HepG2 (cell line): ENCODE measurements around the gene JMJD8. TPM values are rescaled to one million over a fixed set of nuclear protein-coding genes. Genes with fewer than 3 reads are reported as not detected.

ENCODE experiments used
- ATAC-seq: fragments of 200-7000 bp; cut with Tn5 transposase; 3 replicates; pipeline ENCODE4 v1.9.1; 2020; ENCODE audit warnings: mild to moderate bottlenecking, moderate library complexity
- BruUV-seq: library from RNA; stranded (reverse); fragments of 400-500 nt; replicated peaks from 2 replicates; lab custom pipeline; 2021; lab: Mats Ljungman, UMichigan
- CTCF ChIA-PET: fragments of 300-600 bp; formaldehyde crosslinking; extraction: SDS; loops from one replicate; lab custom pipeline; 2021; ENCODE audit warnings: low total read pairs, inconsistent platforms, low intra/inter-chr PET ratio; lab: Yijun Ruan, JAX
- POLR2A ChIA-PET: fragments of 350-600 bp; sonication (Branson Sonifier 250); formaldehyde crosslinking; loops from one replicate; lab custom pipeline; 2020; ENCODE audit warnings: antibody characterized with exemption, inconsistent platforms; lab: Yijun Ruan, JAX
- DNase-seq: peaks from one replicate; pipeline ENCODE4 v3.0.0-alpha.2; 2015; ENCODE audit warnings: low spot score
- FAIRE-seq: peaks from 3 replicates; lab custom pipeline; 2011; peaks lifted over from hg19 to GRCh38; lab: Jason Lieb, UNC
- H2AFZ ChIP-seq: one replicate; pipeline ENCODE4 v1.6.1; 2011; ENCODE audit warnings: low read length, inconsistent platforms
- H3K27ac ChIP-seq: fragments of 300-600 bp; 3 replicates; pipeline ENCODE4 v1.8.0; 2011; ENCODE audit warnings: mixed run types, mild to moderate bottlenecking, mixed read lengths, low read length, inconsistent platforms; ENCODE audit not compliant: insufficient read depth; ENCODE audit errors: extremely low read length
- H3K27me3 ChIP-seq, 2 experiments: fragments of 200-600 bp in 1 of 2; 2 replicates in 1 of 2; 3 replicates in 1 of 2; pipeline versions ENCODE4 v1.6.0 to v1.8.0; 2011; ENCODE audit warnings: low read length in 2 of 2, mild to moderate bottlenecking in 2 of 2, moderate library complexity in 2 of 2, inconsistent platforms in 1 of 2; ENCODE audit not compliant: insufficient read depth in 2 of 2, control insufficient read depth in 1 of 2
- H3K36me3 ChIP-seq, 2 experiments: fragments of 200-600 bp in 1 of 2; replicated peaks in 1 of 2; 2 replicates in 1 of 2; 3 replicates in 1 of 2; pipeline versions ENCODE4 v1.5.1 to v1.8.0; 2011; ENCODE audit warnings: low read length in 2 of 2, inconsistent platforms in 1 of 2; ENCODE audit not compliant: insufficient read depth in 2 of 2, control insufficient read depth in 1 of 2
- H3K4me1 ChIP-seq: 2 replicates; pipeline ENCODE4 v1.5.1; 2012; ENCODE audit warnings: low read length, inconsistent platforms; ENCODE audit not compliant: insufficient read depth
- H3K4me2 ChIP-seq: 2 replicates; pipeline ENCODE4 v1.6.0; 2011; ENCODE audit warnings: low read depth, low read length, inconsistent platforms
- H3K4me3 ChIP-seq, 3 experiments: fragments of 200-600 bp in 1 of 3; sonication (generic), shearing (Covaris generic) in 1 of 3; replicated peaks in 1 of 3; 2 replicates each; pipeline ENCODE4 v1.5.1; 2011 to 2016; ENCODE audit warnings: low read length in 3 of 3, inconsistent platforms in 2 of 3, low read depth in 2 of 3, mild to moderate bottlenecking in 2 of 3, control low read depth in 1 of 3, mixed read lengths in 1 of 3; ENCODE audit not compliant: insufficient read depth in 1 of 3
- H3K79me2 ChIP-seq: one replicate; pipeline ENCODE4 v1.6.1; 2011; ENCODE audit warnings: low read length, inconsistent platforms; ENCODE audit not compliant: insufficient read depth
- H3K9ac ChIP-seq: 2 replicates; pipeline ENCODE4 v1.6.0; 2011; ENCODE audit warnings: mild to moderate bottlenecking, low read depth, low read length, inconsistent platforms; ENCODE audit not compliant: insufficient read depth
- H3K9me3 ChIP-seq: 2 replicates; pipeline ENCODE4 v1.5.1; 2012; ENCODE audit warnings: mild to moderate bottlenecking, low read length
- H4K20me1 ChIP-seq: 2 replicates; pipeline ENCODE4 v1.6.0; 2011; ENCODE audit warnings: inconsistent platforms, mild to moderate bottlenecking, low read length, moderate library complexity; ENCODE audit not compliant: insufficient read depth
- AGO2 ChIP-seq: fragments of 200-400 bp; formaldehyde crosslinking; optimal IDR thresholded peaks from 2 replicates; pipeline ENCODE3; 2017; ENCODE audit warnings: mild to moderate bottlenecking, low read depth, low read length, moderate library complexity
- BRD4 ChIP-seq: sonication (generic); formaldehyde crosslinking; IDR thresholded peaks from 2 replicates; pipeline ENCODE4 v1.4.0; 2020; ENCODE audit warnings: missing genetic modification reagents
- HHEX ChIP-seq: IDR thresholded peaks from 2 replicates; pipeline ENCODE4 v1.6.1; 2016; ENCODE audit warnings: control low read depth
- HNRNPUL1 ChIP-seq: fragments of 200-400 bp; formaldehyde crosslinking; IDR thresholded peaks from 2 replicates; pipeline ENCODE4 v1.6.1; 2017; ENCODE audit warnings: low read depth, mild to moderate bottlenecking, low read length, moderate library complexity
- MLXIP ChIP-seq: sonication (generic); formaldehyde crosslinking; IDR thresholded peaks from 2 replicates; pipeline ENCODE4 v1.9.0; 2021; ENCODE audit warnings: missing genetic modification reagents, borderline replicate concordance
- MXD1 ChIP-seq: sonication (generic); formaldehyde crosslinking; IDR thresholded peaks from 2 replicates; pipeline ENCODE4 v1.4.0; 2020; ENCODE audit warnings: mild to moderate bottlenecking, missing genetic modification reagents
- POLR2A ChIP-seq, 2 experiments: IDR thresholded peaks; 2 replicates each; pipeline ENCODE4 v1.6.1; 2011; ENCODE audit warnings: low read depth in 2 of 2, low read length in 2 of 2, mild to moderate bottlenecking in 1 of 2, moderate library complexity in 1 of 2; ENCODE audit not compliant: insufficient read depth in 1 of 2
- ZNF607 ChIP-seq: sonication (generic); formaldehyde crosslinking; IDR thresholded peaks from 2 replicates; pipeline ENCODE4 v1.5.1; 2020; ENCODE audit warnings: missing genetic modification reagents, mild to moderate bottlenecking, borderline replicate concordance
- ZNF883 ChIP-seq: sonication (generic); formaldehyde crosslinking; IDR thresholded peaks from 2 replicates; pipeline ENCODE4 v1.5.1; 2020; ENCODE audit warnings: mild to moderate bottlenecking, missing genetic modification reagents; ENCODE audit errors: not compliant biosample characterization
- WGBS: methylation state at CpG from one replicate; pipeline ENCODE4 v1.1.6; 2017; ENCODE audit warnings: low lambda C conversion rate; 5-methylcytosine and 5-hydroxymethylcytosine counted together
- in situ Hi-C: cut with HindIII; loops from 2 replicates; pipeline ENCODE4 v1.10.0; 2017; ENCODE audit warnings: low pct_unique_long_range_greater_than_20kb; ENCODE audit not compliant: extremely low pct_ligation_motif_present
- intact Hi-C: fragments of 100-400 bp; cut with micrococcal nuclease; formaldehyde crosslinking; loops from one replicate; pipeline ENCODE4 v1.10.0; 2022; ENCODE audit not compliant: unreplicated experiment
- polyA plus RNA-seq, 8 experiments: library from polyadenylated mRNA; depleted of rRNA in 3 of 8; stranded (reverse) in 7 of 8; unstranded in 1 of 8; fragments of >200 nt; fragmentation: Illumina TruSeq in 4 of 8; extraction: Trizol in 4 of 8; gene quantifications; 2 replicates each; pipeline versions ENCODE4 v1.2.1 to v1.2.3, GENCODE V29; 2011 to 2016; ENCODE audit warnings: low read depth in 4 of 8, missing spikeins in 1 of 8, mixed read lengths in 1 of 8; ENCODE audit not compliant: insufficient read depth in 1 of 8
- total RNA-seq, 5 experiments: library from RNA; depleted of rRNA; stranded (reverse); fragments of >200 nt; fragmentation: Illumina TruSeq; extraction: Trizol; gene quantifications; 2 replicates each; pipeline ENCODE4 v1.2.3, GENCODE V29; 2016; ENCODE audit warnings: low read depth in 1 of 5

JMJD8 gene
- total and polyA plus RNA-seq, 2 of the 13 experiments (the other 11 are each of a cell fraction or from before 2014, with no cell fraction given): 2.6 to 11.8 TPM

GRCh38 chr16:730666-731509, 46.8 kb upstream of the JMJD8 start:
- H3K36me3 ChIP-seq: peaks cover 3 to 15% of the 10 kb centered on the region in 2 experiments; a peak in 2 of 5 replicates
- H3K4me2 ChIP-seq: no peak overlapping the region
- intact Hi-C loops: no loop called here
- peaks cover 0 to 3% of the 10 kb centered on the region in 2 experiments; a peak in 1 of 5 replicates for H3K27me3 ChIP-seq
- H4K20me1 ChIP-seq: 0 out of 2 replicates have a peak, but pooled peaks cover 2% of the 10 kb centered on the region
- H2AFZ ChIP-seq: no peak overlapping the region
- no peaks in the 10 kb centered on the region for H3K9me3 ChIP-seq
- TF ChIP-seq BRD4 (CRISPR knock-in tag) (no peak), POLR2A (IDR thresholded peaks at IDR 0.05; ENCODE audit: insufficient read depth in 1 of 2, low read depth in 2 of 2, low read length in 2 of 2) (0 out of 4 replicates have a peak, but pooled peaks of 1 of the 2 experiments have one; percentile 8)
- TF ChIP-seq, all 625 proteins: peak for 1
- in situ Hi-C loops: no loop called here
- 90% methylated on average over 7 of the region's 22 CpGs for WGBS
- no peak overlapping the region for H3K27ac ChIP-seq
- POLR2A ChIA-PET: interaction anchor here (2.0 kb wide), 1 partner anchor 10 kb away, joined by 7 read pairs; the partner anchor contains the start of gene ANTKMT
- no peak for ATAC-seq
- CTCF ChIA-PET: no interaction called here
- no peak for DNase-seq
- no peak overlapping the region for H3K4me3 ChIP-seq
- no TSS peak for BruUV-seq
- H3K4me1 ChIP-seq: peaks cover 11% of the 10 kb centered on the region
- no peak for FAIRE-seq
- no peaks in the 10 kb centered on the region for H3K79me2 ChIP-seq
- no peak overlapping the region for H3K9ac ChIP-seq

- CTCF ChIA-PET: no interaction called here
- DNase-seq: no peak
- 96% methylated on average over 16 of the region's 37 CpGs for WGBS
- ATAC-seq: no peak
- H3K9ac ChIP-seq: no peak overlapping the region
- POLR2A ChIA-PET: interaction anchor here (1.3 to 2.0 kb wide), 2 partner anchors 9 to 10 kb away, joined by 4 to 7 read pairs; partner anchors contain the start of genes ANTKMT and CIAO3
- no peaks in the 10 kb centered on the region for H3K9me3 ChIP-seq
- H3K27ac ChIP-seq: no peak overlapping the region
- no peak overlapping the region for H2AFZ ChIP-seq
- in situ Hi-C loops: no loop called here
- H3K27me3 ChIP-seq: peaks cover 0 to 3% of the 10 kb centered on the region in 2 experiments; a peak in 1 of 5 replicates
- peaks cover 11% of the 10 kb centered on the region for H3K4me1 ChIP-seq
- no TSS peak for BruUV-seq
- intact Hi-C loops: no loop called here
- no peak overlapping the region for H3K4me3 ChIP-seq
- H3K36me3 ChIP-seq: peaks cover 3 to 8% of the 10 kb centered on the region in 2 experiments; a peak in 2 of 5 replicates
- no peak overlapping the region for H3K4me2 ChIP-seq
- H4K20me1 ChIP-seq: 0 out of 2 replicates have a peak, but pooled peaks cover 2% of the 10 kb centered on the region
- FAIRE-seq: no peak
- H3K79me2 ChIP-seq: no peaks in the 10 kb centered on the region
- TF ChIP-seq MLXIP (CRISPR knock-in tag) (no peak), AGO2 (peak; percentile 8), HHEX (no peak), HNRNPUL1 (no peak), ZNF607 (CRISPR knock-in tag) (no peak), ZNF883 (CRISPR knock-in tag) (no peak), MXD1 (no peak)
These were observed 45.9 kb upstream of the JMJD8 start for GRCh38 chr16:729768-730665.
